A549 (cell line): ENCODE data around the gene MEOX1. TPM values are rescaled to one million over a fixed set of nuclear protein-coding genes. Genes with fewer than 3 reads are reported as not detected.

ENCODE experiments used
- ATAC-seq, 2 experiments: fragments of 200-7000 bp in 1 of 2; fragments of >200 bp in 1 of 2; cut with Nextera tagmentation in 1 of 2; cut with Tn5 transposase in 1 of 2; 3 replicates each; pipeline versions ENCODE4 v1.8.0 to v1.9.1; 2018 to 2020; ENCODE audit warnings: mild to moderate bottlenecking in 1 of 2, moderate library complexity in 1 of 2
- CTCF ChIA-PET: fragments of 300-600 bp; sonication (Branson Sonifier 250); formaldehyde crosslinking; extraction: SDS; loops from one replicate; lab custom pipeline; 2021; ENCODE audit warnings: antibody characterized with exemption, inconsistent platforms; lab: Yijun Ruan, JAX
- POLR2A ChIA-PET: fragments of 350-600 bp; formaldehyde crosslinking; extraction: SDS; loops from one replicate; lab custom pipeline; 2021; ENCODE audit warnings: antibody characterized with exemption, inconsistent platforms; lab: Yijun Ruan, JAX
- DNase-seq, 2 experiments: peaks; one replicate each; pipeline versions ENCODE4 v3.0.0 to v3.0.0-alpha.2; 2011 to 2016; ENCODE audit warnings: low read depth in 1 of 2, low spot score in 1 of 2
- FAIRE-seq: peaks from 2 replicates; lab custom pipeline; 2011; peaks lifted over from hg19 to GRCh38; lab: Jason Lieb, UNC
- H3K27ac ChIP-seq, 2 experiments: fragments of >200 bp; sonication (Bioruptor Twin); formaldehyde crosslinking; 3 replicates each; pipeline ENCODE4 v1.5.1; 2016 to 2017
- H3K4me1 ChIP-seq: fragments of >200 bp; sonication (Bioruptor Twin); formaldehyde crosslinking; 3 replicates; pipeline ENCODE4 v1.6.1; 2016
- H3K4me2 ChIP-seq: fragments of >200 bp; sonication (Bioruptor Twin); formaldehyde crosslinking; 3 replicates; pipeline ENCODE4 v1.6.1; 2016
- H3K4me3 ChIP-seq: fragments of >200 bp; sonication (Bioruptor Twin); formaldehyde crosslinking; 3 replicates; pipeline ENCODE4 v1.5.1; 2016
- H3K9me3 ChIP-seq: fragments of >200 bp; sonication (Bioruptor Twin); formaldehyde crosslinking; 3 replicates; pipeline ENCODE4 v1.6.1; 2016
- BHLHE40 ChIP-seq: IDR thresholded peaks from 2 replicates; pipeline ENCODE4 v1.6.1; 2012; ENCODE audit warnings: low read depth, low read length, inconsistent platforms
- CEBPB ChIP-seq, 2 experiments: fragments of >200 bp in 1 of 2; sonication (Bioruptor Twin) in 1 of 2; formaldehyde crosslinking in 1 of 2; IDR thresholded peaks; 2 replicates each; pipeline ENCODE4 v1.6.1; 2012 to 2016
- CHD2 ChIP-seq: fragments of 150-350 bp; IDR thresholded peaks from 2 replicates; pipeline ENCODE4 v1.6.1; 2014; ENCODE audit warnings: low read length; ENCODE audit not compliant: partially characterized antibody
- CHD4 ChIP-seq: fragments of 200-600 bp; sonication (generic); IDR thresholded peaks from 2 replicates; pipeline ENCODE4 v1.6.1; 2016; ENCODE audit warnings: antibody characterized with exemption, mild to moderate bottlenecking, borderline replicate concordance
- EHMT2 ChIP-seq: fragments of 200-600 bp; sonication (generic); IDR thresholded peaks from 2 replicates; pipeline ENCODE4 v1.6.1; 2016; ENCODE audit warnings: antibody characterized with exemption, low read depth, mild to moderate bottlenecking, moderate library complexity
- EP300 ChIP-seq, 2 experiments: fragments of >200 bp; sonication (Bioruptor Twin); formaldehyde crosslinking; IDR thresholded peaks; 2 replicates in 1 of 2; 3 replicates in 1 of 2; pipeline ENCODE4 v1.6.1; 2016 to 2017
- ESRRA ChIP-seq: fragments of 150-350 bp; IDR thresholded peaks from 2 replicates; pipeline ENCODE4 v1.6.1; 2014; ENCODE audit warnings: mild to moderate bottlenecking, low read length, borderline replicate concordance
- FOSB ChIP-seq: fragments of 250-450 bp; sonication (Bioruptor Pico); IDR thresholded peaks from 2 replicates; pipeline ENCODE4 v1.5.0; 2020; ENCODE audit warnings: mild to moderate bottlenecking, moderate library complexity
- FOSL2 ChIP-seq, 2 experiments: fragments of 450-650 bp in 1 of 2; fragments of >200 bp in 1 of 2; sonication (Bioruptor Twin) in 1 of 2; formaldehyde crosslinking; IDR thresholded peaks; 2 replicates each; pipeline versions ENCODE4 v1.5.0 to v1.6.1; 2016 to 2020; ENCODE audit warnings: mild to moderate bottlenecking in 1 of 2, moderate library complexity in 1 of 2
- FOXS1 ChIP-seq: fragments of 250-450 bp; sonication (Bioruptor Pico); IDR thresholded peaks from 2 replicates; pipeline ENCODE4 v1.5.0; 2020; ENCODE audit warnings: mild to moderate bottlenecking, moderate library complexity
- GATA3 ChIP-seq: IDR thresholded peaks from 2 replicates; pipeline ENCODE4 v1.6.1; 2012; ENCODE audit warnings: borderline replicate concordance
- HOXA7 ChIP-seq: fragments of 250-450 bp; sonication (Bioruptor Pico); IDR thresholded peaks from 2 replicates; pipeline ENCODE4 v1.5.0; 2020; ENCODE audit warnings: mild to moderate bottlenecking, moderate library complexity
- HOXB13 ChIP-seq: fragments of 250-450 bp; sonication (Bioruptor Pico); IDR thresholded peaks from 2 replicates; pipeline ENCODE4 v1.5.0; 2020; ENCODE audit warnings: low read depth, mild to moderate bottlenecking, moderate library complexity
- JUNB ChIP-seq: fragments of >200 bp; sonication (Bioruptor Twin); formaldehyde crosslinking; IDR thresholded peaks from 2 replicates; pipeline ENCODE4 v1.6.1; 2016
- KDM1A ChIP-seq: fragments of 200-600 bp; sonication (generic); IDR thresholded peaks from 2 replicates; pipeline ENCODE4 v1.6.1; 2016; ENCODE audit warnings: low read depth, mild to moderate bottlenecking
- MAFK ChIP-seq: fragments of 450-650 bp; IDR thresholded peaks from 2 replicates; pipeline ENCODE4 v1.6.1; 2014; ENCODE audit not compliant: partially characterized antibody
- NR3C1 ChIP-seq: fragments of >200 bp; sonication (Bioruptor Twin); formaldehyde crosslinking; IDR thresholded peaks from 3 replicates; pipeline ENCODE4 v1.6.1; 2017
- PHF8 ChIP-seq: fragments of 200-600 bp; sonication (generic); IDR thresholded peaks from 2 replicates; pipeline ENCODE4 v1.6.1; 2016; ENCODE audit warnings: low read depth, mild to moderate bottlenecking, antibody characterized with exemption, moderate library complexity, borderline replicate concordance
- POLR2AphosphoS2 ChIP-seq: conservative IDR thresholded peaks from 2 replicates; pipeline ENCODE4 v1.6.1; 2012; ENCODE audit warnings: low read length, improper control_type of control experiment, inconsistent platforms
- RAD21 ChIP-seq, 2 experiments: fragments of >200 bp in 1 of 2; sonication (Bioruptor Twin) in 1 of 2; formaldehyde crosslinking in 1 of 2; IDR thresholded peaks in 1 of 2; conservative IDR thresholded peaks in 1 of 2; 2 replicates in 1 of 2; 3 replicates in 1 of 2; pipeline ENCODE4 v1.6.1; 2012 to 2018; ENCODE audit warnings: inconsistent platforms in 1 of 2
- RFX5 ChIP-seq: fragments of 450-650 bp; IDR thresholded peaks from 2 replicates; pipeline ENCODE4 v1.7.1; 2014; ENCODE audit warnings: antibody characterized with exemption, mild to moderate bottlenecking, moderate library complexity
- RNF2 ChIP-seq: fragments of 200-600 bp; sonication (generic); IDR thresholded peaks from 2 replicates; pipeline ENCODE4 v1.6.1; 2016; ENCODE audit warnings: low read depth, mild to moderate bottlenecking, antibody characterized with exemption, moderate library complexity, borderline replicate concordance
- SMC3 ChIP-seq: fragments of >200 bp; sonication (Bioruptor Twin); formaldehyde crosslinking; IDR thresholded peaks from 3 replicates; pipeline ENCODE4 v1.6.1; 2018; ENCODE audit warnings: inconsistent platforms
- SREBF2 ChIP-seq: fragments of 450-650 bp; IDR thresholded peaks from 2 replicates; pipeline ENCODE4 v1.6.1; 2014; ENCODE audit warnings: mild to moderate bottlenecking, moderate library complexity
- TP53 ChIP-seq: fragments of 250-450 bp; sonication (Bioruptor Pico); IDR thresholded peaks from 2 replicates; pipeline ENCODE4 v1.5.0; 2021; ENCODE audit warnings: mild to moderate bottlenecking, moderate library complexity
- ZFP36 ChIP-seq: fragments of 450-650 bp; IDR thresholded peaks from 2 replicates; pipeline ENCODE4 v1.6.1; 2014; ENCODE audit warnings: borderline replicate concordance; ENCODE audit not compliant: partially characterized antibody
- ZSCAN20 ChIP-seq: fragments of 250-450 bp; sonication (Bioruptor Pico); IDR thresholded peaks from 2 replicates; pipeline ENCODE4 v1.8.0; 2022; ENCODE audit warnings: mild to moderate bottlenecking, moderate library complexity
- WGBS: methylation state at CpG from one replicate; pipeline ENCODE4 v1.1.6; 2017; ENCODE audit errors: missing lambda C conversion rate; 5-methylcytosine and 5-hydroxymethylcytosine counted together
- polyA plus RNA-seq, 4 experiments: library from polyadenylated mRNA; depleted of rRNA in 3 of 4; stranded (reverse); fragments of >200 nt; fragmentation: RNase III in 1 of 4; extraction: RNeasy Plus Mini Kit Qiagen cat#74134 plus additional on column Dnase treatment in 1 of 4; gene quantifications; 2 replicates in 3 of 4; 3 replicates in 1 of 4; pipeline ENCODE4 v1.2.3, GENCODE V29; 2011 to 2017
- TF ChIP-seq, protein P1 (sequence below): IDR thresholded peaks from 2 replicates; pipeline ENCODE4 v1.6.1; 2012
- TF ChIP-seq, protein P2 (sequence below): fragments of >200 bp; sonication (Bioruptor Twin); formaldehyde crosslinking; IDR thresholded peaks from 3 replicates; pipeline ENCODE4 v1.6.1; 2016

Gene MEOX1
- polyA plus RNA-seq, 2 of the 4 experiments (the other 2 are of a cell fraction) = not detected

DNA sequence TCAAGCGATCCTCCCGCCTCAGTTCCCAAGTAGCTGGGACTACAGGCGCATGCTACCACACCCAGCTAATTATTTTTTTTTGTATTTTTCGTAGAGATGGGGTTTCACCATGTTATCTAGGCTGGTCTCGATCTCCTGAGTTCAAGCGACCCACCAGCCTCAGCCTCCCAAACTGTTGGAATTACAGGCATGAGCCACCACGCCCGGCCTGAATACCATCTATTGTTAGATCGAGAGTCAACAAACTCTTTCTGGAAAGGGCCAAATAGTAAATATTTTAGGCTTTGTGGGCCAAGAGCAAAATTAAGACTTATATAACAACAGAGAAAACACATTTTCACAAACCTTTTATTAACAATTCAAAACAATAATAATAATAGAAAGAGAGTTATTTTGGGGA is 41.6 kb downstream of the MEOX1 start:
- Histone ChIP-seq H3K9me3 (no peaks in the 10 kb centered on the region), H3K4me2 (no peak overlapping the region), H3K4me1 (0 out of 3 replicates have a peak, but pooled peaks cover 5% of the 10 kb centered on the region), H3K27ac (no peak overlapping the region), H3K4me3 (no peak overlapping the region)
- 70% methylated on average over 9 of the region's 9 CpGs for WGBS
- POLR2A ChIA-PET = no interaction called here
- CTCF ChIA-PET = interaction anchor here (0.6 to 4.6 kb wide), 5 partner anchors 11 to 74 kb away, joined by 3 to 31 read pairs (median 5); no protein-coding TSS in a partner anchor
- FAIRE-seq (peak; percentile 7), DNase-seq (no peak), ATAC-seq (no peak)
- TF ChIP-seq EP300 (IDR thresholded peaks at IDR 0.05) (no peak), ESRRA (no peak), SMC3 (no peak)

DNA sequence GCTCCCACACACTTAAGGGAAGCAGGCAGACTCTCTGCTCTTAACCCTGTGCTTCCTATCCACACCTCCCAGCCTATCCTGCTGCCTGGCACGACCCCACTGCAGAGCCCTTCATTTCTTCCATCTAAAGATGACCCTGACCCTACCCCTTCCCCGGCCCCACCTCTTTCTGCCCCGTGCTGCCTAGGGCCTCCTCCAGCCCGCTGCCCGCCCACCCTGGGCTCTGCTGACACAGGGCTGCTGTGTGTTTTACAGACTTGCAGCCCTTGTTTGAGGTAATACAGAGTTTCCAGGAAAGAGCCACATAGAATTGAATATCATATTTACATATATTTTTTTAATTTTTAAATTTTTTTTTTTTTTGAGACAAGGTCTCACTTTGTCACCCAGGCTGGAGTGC is 42.0 kb downstream of the MEOX1 start:
- TF ChIP-seq FOSB = no peak
- no peak for TF ChIP-seq RAD21 (conservative IDR thresholded peaks at IDR 0.05 in 1 of 2, IDR thresholded peaks at IDR 0.05 in 1 of 2)
- TF ChIP-seq JUNB = no peak
- TF ChIP-seq ZFP36 = no peak
- no peak for TF ChIP-seq TP53 (CRISPR knock-in tag)
- TF ChIP-seq ZSCAN20 (CRISPR knock-in tag) = no peak
- TF ChIP-seq FOXS1 (CRISPR knock-in tag) = no peak
- TF ChIP-seq POLR2AphosphoS2 = no peak
- TF ChIP-seq FOSL2 (IDR thresholded peaks at IDR 0.05) = no peak
- no peak for TF ChIP-seq FOSL2 (CRISPR knock-in tag; IDR thresholded peaks at IDR 0.05)
- TF ChIP-seq, protein P1, sequence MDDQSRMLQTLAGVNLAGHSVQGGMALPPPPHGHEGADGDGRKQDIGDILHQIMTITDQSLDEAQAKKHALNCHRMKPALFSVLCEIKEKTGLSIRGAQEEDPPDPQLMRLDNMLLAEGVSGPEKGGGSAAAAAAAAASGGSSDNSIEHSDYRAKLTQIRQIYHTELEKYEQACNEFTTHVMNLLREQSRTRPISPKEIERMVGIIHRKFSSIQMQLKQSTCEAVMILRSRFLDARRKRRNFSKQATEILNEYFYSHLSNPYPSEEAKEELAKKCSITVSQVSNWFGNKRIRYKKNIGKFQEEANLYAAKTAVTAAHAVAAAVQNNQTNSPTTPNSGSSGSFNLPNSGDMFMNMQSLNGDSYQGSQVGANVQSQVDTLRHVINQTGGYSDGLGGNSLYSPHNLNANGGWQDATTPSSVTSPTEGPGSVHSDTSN = no peak
- TF ChIP-seq EHMT2 = no peak
- TF ChIP-seq, protein P2, sequence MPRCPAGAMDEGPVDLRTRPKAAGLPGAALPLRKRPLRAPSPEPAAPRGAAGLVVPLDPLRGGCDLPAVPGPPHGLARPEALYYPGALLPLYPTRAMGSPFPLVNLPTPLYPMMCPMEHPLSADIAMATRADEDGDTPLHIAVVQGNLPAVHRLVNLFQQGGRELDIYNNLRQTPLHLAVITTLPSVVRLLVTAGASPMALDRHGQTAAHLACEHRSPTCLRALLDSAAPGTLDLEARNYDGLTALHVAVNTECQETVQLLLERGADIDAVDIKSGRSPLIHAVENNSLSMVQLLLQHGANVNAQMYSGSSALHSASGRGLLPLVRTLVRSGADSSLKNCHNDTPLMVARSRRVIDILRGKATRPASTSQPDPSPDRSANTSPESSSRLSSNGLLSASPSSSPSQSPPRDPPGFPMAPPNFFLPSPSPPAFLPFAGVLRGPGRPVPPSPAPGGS = no peak
- TF ChIP-seq GATA3 = no peak
- no peak for TF ChIP-seq KDM1A
- TF ChIP-seq BHLHE40 = no peak
- no peak for TF ChIP-seq MAFK
- no peak for TF ChIP-seq RFX5
- TF ChIP-seq CHD4 = no peak
- Histone ChIP-seq H3K27ac (no peak overlapping the region), H3K4me2 (no peak overlapping the region), H3K4me1 (0 out of 3 replicates have a peak, but pooled peaks cover 5% of the 10 kb centered on the region), H3K9me3 (no peaks in the 10 kb centered on the region), H3K4me3 (no peak overlapping the region)
- ATAC-seq (peak in 1 of 2 experiments; percentile 19; a peak in 2 of 6 replicates), FAIRE-seq (no peak), DNase-seq (no peak)
- WGBS = 70% methylated on average over 5 of the region's 5 CpGs
- ChIA-PET CTCF (interaction anchor here (0.6 to 4.6 kb wide), 4 partner anchors 10 to 55 kb away, joined by 3 to 31 read pairs (median 4); no protein-coding TSS in a partner anchor), POLR2A (no interaction called here)

DNA sequence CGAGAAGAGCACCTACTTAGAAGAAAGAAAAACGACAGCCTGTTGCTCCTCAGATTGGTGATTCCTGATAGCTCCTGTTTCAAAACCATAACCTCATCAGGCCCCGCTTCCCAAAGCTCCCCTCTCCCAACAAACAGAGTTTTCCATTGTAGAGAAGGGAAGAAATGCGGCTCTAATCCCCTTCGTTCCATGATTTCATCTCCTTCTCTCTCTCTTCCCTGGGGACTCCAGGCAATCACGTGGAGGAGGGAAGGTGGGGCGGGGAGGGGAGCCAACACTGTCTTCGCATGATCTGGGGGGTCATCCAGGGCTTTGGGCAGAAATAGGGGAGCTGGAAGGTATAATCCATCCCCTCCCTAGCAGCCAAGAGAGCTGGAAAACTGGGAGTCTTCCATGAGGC is 43.4 kb downstream of the MEOX1 start:
- ATAC-seq (no peak), DNase-seq (no peak), FAIRE-seq (no peak)
- no peaks in the 10 kb centered on the region for H3K9me3 ChIP-seq
- no peak overlapping the region for H3K4me3 ChIP-seq
- ChIA-PET POLR2A (no interaction called here), CTCF (interaction anchor here (1.0 to 4.6 kb wide), 5 partner anchors 28 to 134 kb away, joined by 3 to 31 read pairs (median 5); partner anchors contain the start of gene DHX8)
- H3K4me1 ChIP-seq = 0 out of 3 replicates have a peak, but pooled peaks cover 5% of the 10 kb centered on the region
- no peak overlapping the region for H3K27ac ChIP-seq
- 76% methylated on average over 8 of the region's 8 CpGs for WGBS
- TF ChIP-seq HOXA7 (no peak), FOSB (no peak), SREBF2 (no peak), SMC3 (no peak), HOXB13 (CRISPR knock-in tag) (no peak), CHD2 (no peak), JUNB (no peak), NR3C1 (no peak), RNF2 (no peak), FOXS1 (CRISPR knock-in tag) (no peak), PHF8 (no peak), CEBPB (IDR thresholded peaks at IDR 0.05) (no peak), CHD4 (no peak)
- no peak overlapping the region for H3K4me2 ChIP-seq
